ENCODE results near the gene BCR. TPM values are rescaled to one million over a fixed set of nuclear protein-coding genes. Genes with fewer than 3 reads are reported as not detected.

BCR gene
- polyA plus RNA-seq, 1 experiment, result 21.4 TPM

DNA sequence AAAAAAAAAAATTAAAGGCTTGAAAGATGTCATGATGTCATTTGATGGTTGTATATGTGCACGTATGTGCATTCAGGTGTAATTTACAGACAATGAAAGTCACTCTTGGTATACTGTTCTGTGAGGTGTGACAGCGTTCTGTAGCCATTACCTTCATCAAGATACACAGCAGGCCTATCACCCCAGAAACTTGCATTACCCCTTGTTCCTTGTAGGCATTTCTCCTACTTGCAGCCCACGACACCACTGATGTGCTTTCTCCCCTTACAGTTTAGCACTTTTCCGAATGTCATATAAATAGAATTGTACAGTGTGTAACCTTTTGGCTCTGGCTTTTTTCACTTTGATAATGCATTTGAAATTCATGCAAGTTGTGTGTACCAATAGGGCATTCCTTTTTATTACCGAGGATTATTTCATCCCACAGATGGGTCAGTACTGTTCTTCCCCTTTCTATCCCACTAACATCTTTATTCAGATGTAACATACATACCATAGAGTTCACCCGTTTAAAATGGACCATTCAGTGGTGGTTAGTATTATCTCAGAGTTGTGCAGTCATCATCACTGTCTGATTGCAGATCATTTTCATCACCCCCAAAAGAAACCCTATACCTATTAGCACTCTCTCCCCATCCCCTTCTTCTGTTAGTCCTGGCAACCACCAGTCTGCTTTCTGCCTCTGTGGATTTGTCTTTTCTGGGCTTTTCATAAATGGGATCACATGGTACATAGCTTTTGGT, 30.3 kb downstream of the BCR start:
- no peak for DNase-seq (ENCODE audit: low read depth, low spot score)
- no peak for TF ChIP-seq CTCF (IDR thresholded peaks at IDR 0.05; ENCODE audit: low read depth, low read length)
- no peaks in the 10 kb centered on the region for H3K27me3 ChIP-seq (ENCODE audit: control insufficient read depth, insufficient read depth, low read length)
- CTCF ChIA-PET, result interaction anchor here (0.9 kb wide), 1 partner anchor 71 kb away, joined by 3 read pairs; no protein-coding TSS in a partner anchor
- POLR2A ChIA-PET, result no interaction called here
- no peaks in the 10 kb centered on the region; the same call in 1 of the 2 replicates for H3K9me3 ChIP-seq (ENCODE audit: control insufficient read depth, insufficient read depth, low read length)
- no peak overlapping the region for H3K4me3 ChIP-seq (ENCODE audit: low read depth, low read length)
- H3K27ac ChIP-seq (ENCODE audit: low read depth, low read length), result no peak overlapping the region

DNA sequence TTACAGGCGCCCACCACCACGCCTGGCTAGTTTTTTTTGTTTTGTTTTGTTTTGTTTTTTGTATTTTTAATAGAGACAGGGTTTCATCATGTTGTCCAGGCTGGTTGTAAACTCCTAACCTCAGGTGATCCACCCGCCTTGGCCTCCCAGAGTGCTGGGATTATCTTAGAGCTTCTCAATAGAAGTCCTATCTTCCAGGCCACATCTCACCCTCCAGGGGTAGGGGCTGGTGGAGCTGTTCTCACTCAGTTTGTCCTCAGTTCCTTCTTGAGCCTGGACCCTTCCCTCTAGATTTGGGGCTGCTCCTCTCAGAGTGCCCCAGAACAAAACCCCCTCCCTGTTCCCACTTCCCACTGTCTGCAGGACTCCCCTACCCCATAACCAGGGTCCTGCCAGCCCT, 31.3 kb downstream of the BCR start:
- Histone ChIP-seq H3K27me3 (ENCODE audit: control insufficient read depth, insufficient read depth, low read length) (no peaks in the 10 kb centered on the region), H3K4me3 (ENCODE audit: low read depth, low read length) (no peak overlapping the region), H3K9me3 (ENCODE audit: control insufficient read depth, insufficient read depth, low read length) (no peaks in the 10 kb centered on the region; the same call in 1 of the 2 replicates), H3K27ac (ENCODE audit: low read depth, low read length) (no peak overlapping the region)
- ChIA-PET CTCF (interaction anchor here (0.9 kb wide), 1 partner anchor 70 kb away, joined by 3 read pairs; no protein-coding TSS in a partner anchor), POLR2A (no interaction called here)
- TF ChIP-seq CTCF (IDR thresholded peaks at IDR 0.05; ENCODE audit: low read depth, low read length), result no peak
- no peak for DNase-seq (ENCODE audit: low read depth, low spot score)

DNA sequence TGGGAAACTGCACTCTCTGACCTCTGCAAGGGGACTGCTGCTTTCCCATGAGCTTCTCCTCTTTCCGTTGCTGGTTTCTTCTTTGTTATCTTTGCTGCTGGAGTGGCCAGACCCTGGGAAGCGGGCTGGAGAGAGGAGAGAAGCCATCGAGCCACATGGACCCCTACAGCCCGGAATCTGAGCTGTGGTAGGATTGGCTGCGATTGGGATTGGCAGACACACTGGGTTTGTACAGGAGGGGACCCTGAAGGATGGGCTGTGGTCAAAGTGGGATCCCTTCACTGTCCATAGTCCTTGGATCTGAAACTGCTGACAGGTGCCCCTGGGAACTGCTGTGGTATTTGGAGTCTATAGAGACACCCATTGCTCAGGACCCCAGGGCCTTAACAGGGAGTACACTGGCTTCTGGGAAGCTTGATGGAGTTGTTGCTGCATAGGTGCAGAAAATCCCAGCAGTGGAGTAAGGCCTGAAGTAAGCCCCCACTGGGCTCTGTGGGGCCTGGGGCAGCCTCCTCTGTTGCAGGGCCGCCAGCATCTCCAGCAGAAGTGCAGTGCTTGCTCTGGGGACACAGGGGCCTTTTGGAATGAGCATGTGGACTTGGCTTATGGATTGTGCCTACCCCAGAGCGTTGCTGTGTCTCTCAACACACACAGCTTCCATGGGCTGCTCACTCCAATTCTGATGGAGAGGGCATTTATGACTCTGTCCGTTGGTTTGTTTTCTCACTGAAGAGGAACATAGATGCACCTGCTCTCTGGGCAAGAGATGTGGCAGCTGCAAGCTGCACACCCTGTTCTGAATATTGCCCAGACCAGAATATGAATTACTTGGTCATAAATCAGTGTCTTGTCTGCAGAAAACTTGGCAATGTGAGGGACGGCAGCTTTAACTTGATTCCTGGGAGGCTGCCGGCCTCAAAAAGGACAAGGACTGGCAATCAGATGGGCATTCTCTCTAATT, 32.0 kb downstream of the BCR start:
- Histone ChIP-seq H3K9me3 (ENCODE audit: control insufficient read depth, insufficient read depth, low read length) (no peaks in the 10 kb centered on the region; the same call in 1 of the 2 replicates), H3K27ac (ENCODE audit: low read depth, low read length) (no peak overlapping the region), H3K4me3 (ENCODE audit: low read depth, low read length) (no peak overlapping the region), H3K27me3 (ENCODE audit: control insufficient read depth, insufficient read depth, low read length) (no peaks in the 10 kb centered on the region)
- TF ChIP-seq CTCF (IDR thresholded peaks at IDR 0.05; ENCODE audit: low read depth, low read length), result no peak
- ChIA-PET POLR2A (no interaction called here), CTCF (no interaction called here)
- no peak for DNase-seq (ENCODE audit: low read depth, low spot score)

DNA sequence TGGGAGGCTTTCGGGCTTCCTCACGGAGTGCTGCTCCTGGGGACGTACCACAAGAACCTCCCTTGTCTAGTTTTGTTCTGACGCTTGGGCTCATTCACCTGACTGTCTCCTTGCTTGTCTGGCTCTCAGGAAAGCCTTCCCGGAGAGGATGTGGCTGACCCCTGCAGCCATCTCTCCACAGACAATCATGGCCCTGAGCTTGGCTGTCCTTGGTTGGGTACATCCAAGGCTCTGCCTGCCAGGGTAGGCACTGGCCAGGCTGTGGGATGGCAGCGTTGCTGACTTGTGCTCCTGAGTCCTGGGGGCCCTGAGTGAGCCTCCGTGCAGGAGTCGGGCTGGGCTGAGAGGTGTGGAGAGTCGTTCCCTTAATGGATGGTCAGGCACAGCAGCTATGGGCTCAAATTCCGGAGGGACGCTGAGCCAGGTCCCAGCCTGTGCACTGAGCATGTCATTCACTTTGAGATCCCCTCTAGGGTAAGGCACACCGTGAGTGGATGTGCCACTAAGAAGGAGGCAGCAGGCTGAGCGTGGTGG, 32.8 kb downstream of the BCR start:
- no peak for DNase-seq (ENCODE audit: low read depth, low spot score)
- no peak for TF ChIP-seq CTCF (IDR thresholded peaks at IDR 0.05; ENCODE audit: low read depth, low read length)
- ChIA-PET CTCF (interaction anchor here (0.6 kb wide), 1 partner anchor 36 kb away, joined by 3 read pairs; no protein-coding TSS in a partner anchor), POLR2A (no interaction called here)
- Histone ChIP-seq H3K9me3 (ENCODE audit: control insufficient read depth, insufficient read depth, low read length) (no peaks in the 10 kb centered on the region; the same call in 1 of the 2 replicates), H3K27ac (ENCODE audit: low read depth, low read length) (no peak overlapping the region), H3K27me3 (ENCODE audit: control insufficient read depth, insufficient read depth, low read length) (no peaks in the 10 kb centered on the region), H3K4me3 (ENCODE audit: low read depth, low read length) (no peak overlapping the region)
